ENCODE measurements around the gene SCUBE2. TPM values are rescaled to one million over a fixed set of nuclear protein-coding genes. Genes with fewer than 3 reads are reported as not detected.
"Not testable (repeated sequence)": the region's sequence is repeated elsewhere in the genome, so short reads cannot be mapped to it uniquely, and the experiment has no call there.

SCUBE2 gene
- total RNA-seq, 4 donors from 2014 or later, result 0.78 to 13.1 (median 5.0) TPM

- Histone ChIP-seq H3K27me3 (peaks cover 22% of the 10 kb centered on the region), H3K4me3 (no peak overlapping the region), H3K9me3 (no peaks in the 10 kb centered on the region), H3K27ac (no peak overlapping the region), H3K36me3 (no peaks in the 10 kb centered on the region), H3K4me1 (peaks cover 0 to 4% (median 3%) of the 10 kb centered on the region in 3 donors)
- TF ChIP-seq POLR2A (IDR thresholded peaks at IDR 0.05), result no peak
- TF ChIP-seq POLR2AphosphoS5 (IDR thresholded peaks at IDR 0.05), result no peak
- TF ChIP-seq EP300 (IDR thresholded peaks at IDR 0.05), result no peak
- TF ChIP-seq CTCF (IDR thresholded peaks at IDR 0.05), result no peak
- ATAC-seq, result no peak
- WGBS, 2 donors (ENCODE audit: low coverage in 1 of 2), result 75 to 94% methylated on average over 2 of the region's 2 CpGs
Observed at GRCh38 chr11:8998017-8998416, 93.4 kb downstream of the SCUBE2 start.

- TF ChIP-seq EP300 (IDR thresholded peaks at IDR 0.05) (no peak), POLR2A (IDR thresholded peaks at IDR 0.05) (no peak), POLR2AphosphoS5 (IDR thresholded peaks at IDR 0.05) (no peak)
- H3K4me1 ChIP-seq, result no peaks in the 10 kb centered on the region
- H3K9me3 ChIP-seq, result no peaks in the 10 kb centered on the region
- H3K27ac ChIP-seq, result no peak overlapping the region
- H3K27me3 ChIP-seq, result peaks cover 22% of the 10 kb centered on the region
- 70 to 100% methylated on average over 1 to 2 of the region's 3 CpGs for WGBS, 2 donors (ENCODE audit: low coverage in 1 of 2)
- no peaks in the 10 kb centered on the region for H3K36me3 ChIP-seq
- H3K4me3 ChIP-seq, result no peak overlapping the region
- no peak for ATAC-seq
Observed at GRCh38 chr11:8997451-8997850, 93.9 kb downstream of the SCUBE2 start.

- ATAC-seq, result no peak
- Histone ChIP-seq H3K9me3 (no peaks in the 10 kb centered on the region), H3K27me3 (no peaks in the 10 kb centered on the region), H3K27ac (no peak overlapping the region), H3K4me1 (no peaks in the 10 kb centered on the region), H3K4me3 (no peak overlapping the region), H3K36me3 (no peaks in the 10 kb centered on the region)
- no peak for TF ChIP-seq CTCF (IDR thresholded peaks at IDR 0.05)
- TF ChIP-seq EP300 (IDR thresholded peaks at IDR 0.05), result no peak
- TF ChIP-seq POLR2A (IDR thresholded peaks at IDR 0.05), result no peak
- WGBS, 2 donors (ENCODE audit: low coverage in 1 of 2), result 74 to 91% methylated on average over 1 of the region's 1 CpG
Observed at GRCh38 chr11:8989453-8989852, 101.9 kb downstream of the SCUBE2 start.

GRCh38 chr11:8988329-8989234 is 102.8 kb downstream of the SCUBE2 start:
- no peaks in the 10 kb centered on the region for H3K9me3 ChIP-seq
- ATAC-seq, result no peak
- H3K4me3 ChIP-seq, result no peak overlapping the region
- H3K27me3 ChIP-seq, result no peaks in the 10 kb centered on the region
- TF ChIP-seq POLR2AphosphoS5 (IDR thresholded peaks at IDR 0.05), result no peak
- no peak for TF ChIP-seq EP300 (IDR thresholded peaks at IDR 0.05)
- TF ChIP-seq POLR2A (IDR thresholded peaks at IDR 0.05), result no peak
- no peak for TF ChIP-seq CTCF (IDR thresholded peaks at IDR 0.05)
- no peaks in the 10 kb centered on the region for H3K36me3 ChIP-seq
- no peaks in the 10 kb centered on the region for H3K4me1 ChIP-seq
- no peak overlapping the region for H3K27ac ChIP-seq
- 85 to 100% methylated on average over 2 to 3 of the region's 3 CpGs for WGBS, 2 donors (ENCODE audit: low coverage in 1 of 2)

GRCh38 chr11:8987446-8987845 is 104.0 kb downstream of the SCUBE2 start:
- no peaks in the 10 kb centered on the region for H3K36me3 ChIP-seq
- no peaks in the 10 kb centered on the region for H3K9me3 ChIP-seq
- no peaks in the 10 kb centered on the region for H3K27me3 ChIP-seq
- no peak overlapping the region for H3K27ac ChIP-seq
- H3K4me3 ChIP-seq, result no peak overlapping the region
- 90 to 94% methylated on average over 2 of the region's 2 CpGs for WGBS, 2 donors (ENCODE audit: low coverage in 1 of 2)
- TF ChIP-seq POLR2AphosphoS5 (IDR thresholded peaks at IDR 0.05), result no peak
- TF ChIP-seq EP300 (IDR thresholded peaks at IDR 0.05), result no peak
- no peak for TF ChIP-seq CTCF (IDR thresholded peaks at IDR 0.05)
- no peak for TF ChIP-seq POLR2A (IDR thresholded peaks at IDR 0.05)
- no peak for ATAC-seq
- no peaks in the 10 kb centered on the region for H3K4me1 ChIP-seq

- H3K4me1 ChIP-seq, H3K27me3 ChIP-seq, ATAC-seq, H3K4me3 ChIP-seq, H3K9me3 ChIP-seq, H3K27ac ChIP-seq, H3K36me3 ChIP-seq: not testable (repeated sequence)
- 100% methylated on average over 1 to 6 of the region's 6 CpGs for WGBS, 2 donors (ENCODE audit: low coverage in 1 of 2)
Observed at GRCh38 chr11:8986772-8987171, 104.6 kb downstream of the SCUBE2 start.
